ENCODE measurements around the gene CORO1C. TPM values are rescaled to one million over a fixed set of nuclear protein-coding genes. Genes with fewer than 3 reads are reported as not detected.
"Not testable (repeated sequence)": the region's sequence is repeated elsewhere in the genome, so short reads cannot be mapped to it uniquely, and the experiment has no call there.

The CORO1C gene
- total RNA-seq, 1 donor from 2014 or later, result 189 TPM

DNA sequence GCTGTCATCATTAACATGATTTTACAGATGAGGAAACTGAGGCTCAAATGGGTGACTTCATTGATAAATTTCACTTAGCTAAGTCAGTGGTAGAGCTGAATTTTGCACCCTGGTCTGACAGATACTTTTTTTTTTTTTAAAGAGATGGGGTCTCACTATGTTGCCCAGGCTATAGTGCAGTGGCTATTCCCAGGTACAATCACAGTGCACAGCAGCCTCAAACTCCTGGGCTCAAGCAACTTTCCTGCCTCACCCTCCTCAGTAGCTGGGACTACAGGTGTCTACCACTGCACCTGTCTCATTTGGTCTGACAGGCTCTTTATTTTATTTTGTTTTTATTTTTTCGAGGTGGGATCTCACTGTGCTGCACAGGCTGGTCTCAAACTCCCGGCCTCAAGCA, 24.2 kb upstream of the CORO1C start:
- Histone ChIP-seq H3K4me3 (no peak overlapping the region), H3K4me1 (peaks cover 17% of the 10 kb centered on the region), H3K9me3 (no peaks in the 10 kb centered on the region), H3K36me3 (no peaks in the 10 kb centered on the region), H3K27me3 (no peaks in the 10 kb centered on the region), H3K27ac (no peak overlapping the region)
- intact Hi-C loops (cut with DNase I), result no loop called here
- TF ChIP-seq POLR2A (IDR thresholded peaks at IDR 0.05), result no peak
- TF ChIP-seq POLR2AphosphoS5 (IDR thresholded peaks at IDR 0.05; ENCODE audit: insufficient read depth in 1 of 2, low read depth in 1 of 2), result no peak
- TF ChIP-seq, protein P1, sequence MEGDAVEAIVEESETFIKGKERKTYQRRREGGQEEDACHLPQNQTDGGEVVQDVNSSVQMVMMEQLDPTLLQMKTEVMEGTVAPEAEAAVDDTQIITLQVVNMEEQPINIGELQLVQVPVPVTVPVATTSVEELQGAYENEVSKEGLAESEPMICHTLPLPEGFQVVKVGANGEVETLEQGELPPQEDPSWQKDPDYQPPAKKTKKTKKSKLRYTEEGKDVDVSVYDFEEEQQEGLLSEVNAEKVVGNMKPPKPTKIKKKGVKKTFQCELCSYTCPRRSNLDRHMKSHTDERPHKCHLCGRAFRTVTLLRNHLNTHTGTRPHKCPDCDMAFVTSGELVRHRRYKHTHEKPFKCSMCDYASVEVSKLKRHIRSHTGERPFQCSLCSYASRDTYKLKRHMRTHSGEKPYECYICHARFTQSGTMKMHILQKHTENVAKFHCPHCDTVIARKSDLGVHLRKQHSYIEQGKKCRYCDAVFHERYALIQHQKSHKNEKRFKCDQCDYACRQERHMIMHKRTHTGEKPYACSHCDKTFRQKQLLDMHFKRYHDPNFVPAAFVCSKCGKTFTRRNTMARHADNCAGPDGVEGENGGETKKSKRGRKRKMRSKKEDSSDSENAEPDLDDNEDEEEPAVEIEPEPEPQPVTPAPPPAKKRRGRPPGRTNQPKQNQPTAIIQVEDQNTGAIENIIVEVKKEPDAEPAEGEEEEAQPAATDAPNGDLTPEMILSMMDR (IDR thresholded peaks at IDR 0.05), result no peak
- no peak for DNase-seq (ENCODE audit: extremely low spot score in 2 of 2)

- TF ChIP-seq POLR2A (IDR thresholded peaks at IDR 0.05) (no peak), POLR2AphosphoS5 (IDR thresholded peaks at IDR 0.05; ENCODE audit: insufficient read depth in 1 of 2, low read depth in 1 of 2) (no peak)
- TF ChIP-seq, protein P1 (IDR thresholded peaks at IDR 0.05), result no peak
- intact Hi-C loops (cut with DNase I), result no loop called here
- Histone ChIP-seq H3K27me3 (no peaks in the 10 kb centered on the region), H3K4me3 (no peak overlapping the region), H3K9me3 (no peaks in the 10 kb centered on the region), H3K36me3 (no peaks in the 10 kb centered on the region), H3K27ac (no peak overlapping the region), H3K4me1 (peaks cover 26% of the 10 kb centered on the region)
- DNase-seq (ENCODE audit: extremely low spot score in 2 of 2), result no peak
Observed at GRCh38 chr12:108753976-108754375, 22.7 kb upstream of the CORO1C start.

DNA sequence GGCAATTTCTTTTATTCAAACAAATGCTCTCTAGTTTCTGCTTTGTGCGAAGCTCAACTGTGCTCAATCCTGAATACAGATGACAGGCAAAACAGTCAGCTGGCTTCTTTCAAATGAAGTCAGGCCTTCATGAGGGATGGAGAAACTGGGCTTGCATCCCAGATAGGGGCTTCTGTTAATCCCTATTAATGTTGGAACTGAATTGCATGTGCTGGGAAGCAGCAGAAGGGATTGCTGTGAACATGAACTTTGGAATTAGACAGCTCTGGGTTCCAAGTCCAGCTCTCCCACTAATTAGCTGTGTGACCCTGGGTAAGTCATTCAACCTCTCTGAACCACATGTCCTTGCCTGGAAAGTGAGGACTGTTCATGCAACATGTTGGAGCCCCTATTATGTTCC, 21.1 kb upstream of the CORO1C start:
- no peaks in the 10 kb centered on the region for H3K9me3 ChIP-seq
- peak overlapping the region; percentile 28 for H3K27ac ChIP-seq
- no peak overlapping the region for H3K4me3 ChIP-seq
- H3K4me1 ChIP-seq, result peaks cover 26% of the 10 kb centered on the region
- intact Hi-C loops (cut with DNase I), result no loop called here
- DNase-seq (ENCODE audit: extremely low spot score in 2 of 2), result no peak
- H3K36me3 ChIP-seq, result no peaks in the 10 kb centered on the region
- H3K27me3 ChIP-seq, result no peaks in the 10 kb centered on the region
- TF ChIP-seq POLR2A (IDR thresholded peaks at IDR 0.05), result no peak
- TF ChIP-seq, protein P1 (IDR thresholded peaks at IDR 0.05), result no peak
- TF ChIP-seq POLR2AphosphoS5 (IDR thresholded peaks at IDR 0.05; ENCODE audit: insufficient read depth in 1 of 2, low read depth in 1 of 2), result no peak

- Histone ChIP-seq H3K27me3 (no peaks in the 10 kb centered on the region), H3K4me3 (no peak overlapping the region), H3K4me1 (peaks cover 26% of the 10 kb centered on the region), H3K9me3 (no peaks in the 10 kb centered on the region), H3K36me3 (no peaks in the 10 kb centered on the region), H3K27ac (peak overlapping the region; percentile 28)
- no peak for DNase-seq (ENCODE audit: extremely low spot score in 2 of 2)
- TF ChIP-seq POLR2A (IDR thresholded peaks at IDR 0.05) (no peak), POLR2AphosphoS5 (IDR thresholded peaks at IDR 0.05; ENCODE audit: insufficient read depth in 1 of 2, low read depth in 1 of 2) (no peak)
- TF ChIP-seq, protein P1 (IDR thresholded peaks at IDR 0.05), result no peak
- intact Hi-C loops (cut with DNase I), result no loop called here
Observed at GRCh38 chr12:108751821-108752220, 20.5 kb upstream of the CORO1C start.

- intact Hi-C loops (cut with DNase I), result not testable (repeated sequence)
Observed at GRCh38 chr12:108751003-108751402, 19.7 kb upstream of the CORO1C start.

GRCh38 chr12:108750526-108750925, 19.2 kb upstream of the CORO1C start:
- peaks cover 26% of the 10 kb centered on the region for H3K4me1 ChIP-seq
- H3K36me3 ChIP-seq, result no peaks in the 10 kb centered on the region
- intact Hi-C loops (cut with DNase I), result no loop called here
- H3K27ac ChIP-seq, result peak overlapping the region; percentile 53
- DNase-seq (ENCODE audit: extremely low spot score in 2 of 2), result no peak
- TF ChIP-seq POLR2AphosphoS5 (IDR thresholded peaks at IDR 0.05; ENCODE audit: insufficient read depth in 1 of 2, low read depth in 1 of 2), result peak in 1 of 2 donors; percentile 14
- TF ChIP-seq, protein P1 (IDR thresholded peaks at IDR 0.05), result no peak
- H3K27me3 ChIP-seq, result no peaks in the 10 kb centered on the region
- no peaks in the 10 kb centered on the region for H3K9me3 ChIP-seq
- H3K4me3 ChIP-seq, result no peak overlapping the region

More at GRCh38 chr12:108751003-108751402, 19.7 kb upstream of the CORO1C start:
- not testable (repeated sequence) for H3K9me3 ChIP-seq; DNase-seq (ENCODE audit: extremely low spot score in 2 of 2); H3K4me3 ChIP-seq; H3K27me3 ChIP-seq; H3K36me3 ChIP-seq
- Histone ChIP-seq H3K4me1 (peaks cover 26% of the 10 kb centered on the region), H3K27ac (peak overlapping the region; percentile 28)
